H7 (cell line): ENCODE data around the gene FBXO45. TPM values are rescaled to one million over a fixed set of nuclear protein-coding genes. Genes with fewer than 3 reads are reported as not detected.
A peak's percentile ranks its signal among the peaks of the same experiment; 100 is the strongest.
"Not testable (repeated sequence)": the region's sequence is repeated elsewhere in the genome, so short reads cannot be mapped to it uniquely, and the experiment has no call there.

Experiments used
- DNase-seq: peaks from one replicate; pipeline ENCODE4 v3.0.0; 2012
- H3K27me3 ChIP-seq: 2 replicates; pipeline ENCODE4 v1.6.0; 2011; ENCODE audit warnings: mild to moderate bottlenecking, low read length; ENCODE audit not compliant: control insufficient read depth, insufficient read depth
- H3K36me3 ChIP-seq: replicated peaks from 2 replicates; pipeline ENCODE4 v1.5.1; 2011; ENCODE audit warnings: low read length; ENCODE audit not compliant: control insufficient read depth, insufficient read depth
- H3K4me3 ChIP-seq: 2 replicates; pipeline ENCODE4 v1.5.1; 2011; ENCODE audit warnings: low read depth, mild to moderate bottlenecking, control low read depth, low read length, moderate library complexity; ENCODE audit not compliant: insufficient read depth
- total RNA-seq: library from RNA; depleted of rRNA; stranded (reverse); fragments of >200 nt; shearing (Covaris generic); gene quantifications from 2 replicates; pipeline ENCODE4 v1.2.3, GENCODE V29; 2014

Gene FBXO45
- total RNA-seq, 1 experiment from 2014 or later = 15.6 TPM

GRCh38 chr3:196546537-196546936, 21.9 kb upstream of the FBXO45 start:
- Histone ChIP-seq H3K4me3 (no peak overlapping the region), H3K27me3 (no peaks in the 10 kb centered on the region), H3K36me3 (no peaks in the 10 kb centered on the region)
- no peak for DNase-seq

GRCh38 chr3:196547067-196547466, 21.4 kb upstream of the FBXO45 start:
- DNase-seq = no peak
- no peak overlapping the region for H3K4me3 ChIP-seq
- H3K36me3 ChIP-seq = no peaks in the 10 kb centered on the region
- no peaks in the 10 kb centered on the region for H3K27me3 ChIP-seq

- H3K36me3 ChIP-seq, DNase-seq, H3K4me3 ChIP-seq, H3K27me3 ChIP-seq: not testable (repeated sequence)
These were observed 19.1 kb upstream of the FBXO45 start for GRCh38 chr3:196549312-196549711.

- not testable (repeated sequence) for H3K36me3 ChIP-seq, DNase-seq, H3K4me3 ChIP-seq, H3K27me3 ChIP-seq
These were observed 18.3 kb upstream of the FBXO45 start for GRCh38 chr3:196550172-196550571.

GRCh38 chr3:196552253-196552652, 16.2 kb upstream of the FBXO45 start:
- no peaks in the 10 kb centered on the region for H3K27me3 ChIP-seq
- no peaks in the 10 kb centered on the region for H3K36me3 ChIP-seq
- DNase-seq = no peak
- H3K4me3 ChIP-seq = no peak overlapping the region

- Histone ChIP-seq H3K4me3 (no peak overlapping the region), H3K27me3 (no peaks in the 10 kb centered on the region), H3K36me3 (no peaks in the 10 kb centered on the region)
- no peak for DNase-seq
These were observed 14.9 kb upstream of the FBXO45 start for GRCh38 chr3:196553551-196553950.

- no peaks in the 10 kb centered on the region for H3K27me3 ChIP-seq
- no peak for DNase-seq
- H3K36me3 ChIP-seq = no peaks in the 10 kb centered on the region; the same call in 1 of the 2 replicates
- H3K4me3 ChIP-seq = no peak overlapping the region
These were observed 14.3 kb upstream of the FBXO45 start for GRCh38 chr3:196554205-196554604.

GRCh38 chr3:196555295-196555694, 13.2 kb upstream of the FBXO45 start:
- DNase-seq = no peak
- no peaks in the 10 kb centered on the region; the same call in 1 of the 2 replicates for H3K36me3 ChIP-seq
- no peak overlapping the region for H3K4me3 ChIP-seq
- H3K27me3 ChIP-seq = no peaks in the 10 kb centered on the region

GRCh38 chr3:196557236-196557635, 11.2 kb upstream of the FBXO45 start:
- Histone ChIP-seq H3K27me3 (no peaks in the 10 kb centered on the region), H3K36me3 (no peaks in the 10 kb centered on the region; the same call in 1 of the 2 replicates), H3K4me3 (no peak overlapping the region)
- no peak for DNase-seq

- no peaks in the 10 kb centered on the region; the same call in 1 of the 2 replicates for H3K36me3 ChIP-seq
- no peak overlapping the region for H3K4me3 ChIP-seq
- no peaks in the 10 kb centered on the region for H3K27me3 ChIP-seq
- DNase-seq = no peak
These were observed 10.0 kb upstream of the FBXO45 start for GRCh38 chr3:196558476-196558875.

- no peaks in the 10 kb centered on the region; the same call in 1 of the 2 replicates for H3K36me3 ChIP-seq
- no peaks in the 10 kb centered on the region for H3K27me3 ChIP-seq
- DNase-seq = no peak
- H3K4me3 ChIP-seq = no peak overlapping the region
These were observed 8.6 kb upstream of the FBXO45 start for GRCh38 chr3:196559826-196560225.

- no peaks in the 10 kb centered on the region for H3K27me3 ChIP-seq
- no peak overlapping the region for H3K4me3 ChIP-seq
- no peak for DNase-seq
- no peaks in the 10 kb centered on the region; the same call in none of the 2 replicates for H3K36me3 ChIP-seq
These were observed 4.7 kb upstream of the FBXO45 start for GRCh38 chr3:196563721-196564225.

- Histone ChIP-seq H3K36me3 (no peaks in the 10 kb centered on the region; the same call in 1 of the 2 replicates), H3K4me3 (peak overlapping the region; percentile 66), H3K27me3 (no peaks in the 10 kb centered on the region)
- no peak for DNase-seq
These were observed 600 bp downstream of the FBXO45 start for GRCh38 chr3:196569003-196569516.

GRCh38 chr3:196570332-196570731, 1.9 kb downstream of the FBXO45 start:
- H3K4me3 ChIP-seq, H3K36me3 ChIP-seq: not testable (repeated sequence)

GRCh38 chr3:196572389-196572788, 3.9 kb downstream of the FBXO45 start:
- DNase-seq = no peak
- Histone ChIP-seq H3K4me3 (no peak overlapping the region), H3K27me3 (no peaks in the 10 kb centered on the region), H3K36me3 (no peaks in the 10 kb centered on the region)

More at GRCh38 chr3:196570332-196570731, 1.9 kb downstream of the FBXO45 start:
- DNase-seq, H3K27me3 ChIP-seq: not testable (repeated sequence)
